GM19035 (cell line): Measurements from ENCODE around the gene HSPB8.

Experiments
- ATAC-seq: cut with Tn5 transposase; IDR thresholded peaks from one replicate; pipeline ENCODE4 v1.9.1; 2021; ENCODE audit not compliant: unreplicated experiment

Gene HSPB8

GRCh38 chr12:119178544-119179334, at the start of gene HSPB8:
TSS of gene HSPB8 (plus strand) at chr12:119178931. CDS start at chr12:119179313, 382 bp downstream.
- no peak for ATAC-seq

GRCh38 chr12:119129827-119130434, 48.8 kb upstream of the HSPB8 start:
- ATAC-seq = no peak

GRCh38 chr12:119130523-119130922, 48.2 kb upstream of the HSPB8 start:
- ATAC-seq = no peak

- ATAC-seq = no peak
Observed at GRCh38 chr12:119134284-119135072, 44.3 kb upstream of the HSPB8 start.

- no peak for ATAC-seq
Observed at GRCh38 chr12:119136811-119137410, 41.8 kb upstream of the HSPB8 start.

- no peak for ATAC-seq
Observed at GRCh38 chr12:119139448-119139847, 39.3 kb upstream of the HSPB8 start.

- ATAC-seq = no peak
Observed at GRCh38 chr12:119145367-119145766, 33.4 kb upstream of the HSPB8 start.

GRCh38 chr12:119147847-119148448, 30.8 kb upstream of the HSPB8 start:
- no peak for ATAC-seq

GRCh38 chr12:119149270-119149669, 29.5 kb upstream of the HSPB8 start:
- no peak for ATAC-seq

- ATAC-seq = no peak
Observed at GRCh38 chr12:119151445-119152026, 27.2 kb upstream of the HSPB8 start.

GRCh38 chr12:119153477-119154434, 25.0 kb upstream of the HSPB8 start:
- ATAC-seq = no peak

- ATAC-seq = no peak
Observed at GRCh38 chr12:119154435-119154818, 24.3 kb upstream of the HSPB8 start.

- ATAC-seq = no peak
Observed at GRCh38 chr12:119156401-119157044, 22.2 kb upstream of the HSPB8 start.

- ATAC-seq = no peak
Observed at GRCh38 chr12:119157528-119157927, 21.2 kb upstream of the HSPB8 start.

- ATAC-seq = no peak
Observed at GRCh38 chr12:119157978-119158377, 20.8 kb upstream of the HSPB8 start.

GRCh38 chr12:119158402-119158801, 20.3 kb upstream of the HSPB8 start:
- ATAC-seq = no peak

GRCh38 chr12:119159844-119160243, 18.9 kb upstream of the HSPB8 start:
- no peak for ATAC-seq

GRCh38 chr12:119167902-119168301, 10.8 kb upstream of the HSPB8 start:
- no peak for ATAC-seq

GRCh38 chr12:119168721-119169120, 10.0 kb upstream of the HSPB8 start:
- ATAC-seq = no peak
